Panc1 (cell line): Measurements from ENCODE around the gene PPM1L.

ENCODE experiments used
- CTCF ChIP-seq: fragments of 450-650 bp; IDR thresholded peaks from 2 replicates; pipeline ENCODE4 v1.5.1; 2017; ENCODE audit warnings: mild to moderate bottlenecking
- POLR2AphosphoS5 ChIP-seq: IDR thresholded peaks from 2 replicates; pipeline ENCODE4 v1.6.1; 2012; ENCODE audit warnings: mild to moderate bottlenecking, low read depth, low read length, moderate library complexity

DNA sequence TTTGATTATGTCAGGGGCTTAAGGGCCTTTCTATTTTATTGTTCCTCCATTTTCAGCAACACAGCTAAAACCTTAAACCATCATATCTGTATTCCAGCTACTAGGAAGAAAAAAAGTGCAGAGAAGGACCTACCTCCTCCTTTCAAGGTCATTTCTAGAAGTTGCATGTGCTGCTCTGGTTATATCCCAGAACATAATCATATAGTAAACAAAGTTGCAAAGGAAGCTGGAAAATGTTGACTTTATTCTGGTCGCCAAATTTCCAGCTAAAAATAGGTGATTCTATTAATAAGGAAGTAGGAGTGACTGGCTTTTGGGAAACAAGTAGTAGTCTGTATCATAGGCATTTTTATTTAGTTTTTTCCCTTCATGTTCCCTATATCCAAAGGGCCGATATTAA is 370.5 kb downstream of the PPM1L start:
- no peak for TF ChIP-seq CTCF
- no peak for TF ChIP-seq POLR2AphosphoS5
